Measurements from ENCODE around the gene SMPD4.

- no peak for TF ChIP-seq CTCF (IDR thresholded peaks at IDR 0.05; ENCODE audit: extremely low read depth in 1 of 2, insufficient read depth in 1 of 2, low read depth in 1 of 2, low read length in 2 of 2)
- no peak for TF ChIP-seq POLR2A (IDR thresholded peaks at IDR 0.05; ENCODE audit: low read depth, low read length)
- no peak for TF ChIP-seq JUN (IDR thresholded peaks at IDR 0.05; ENCODE audit: borderline replicate concordance, insufficient read depth, insufficient read length, low read depth)
- TF ChIP-seq EZH2 (IDR thresholded peaks at IDR 0.05; ENCODE audit: borderline replicate concordance, low read depth, low read length, severe bottlenecking) = no peak
- no peak for TF ChIP-seq POLR2AphosphoS5 (IDR thresholded peaks at IDR 0.05; ENCODE audit: insufficient read depth, low read depth, low read length)
- no peak for TF ChIP-seq GATA2 (IDR thresholded peaks at IDR 0.05; ENCODE audit: insufficient read depth, insufficient read length, low read depth, low read length)
- no peak for TF ChIP-seq MAX (IDR thresholded peaks at IDR 0.05; ENCODE audit: insufficient read depth, insufficient read length)
- no peak for TF ChIP-seq MYC (IDR thresholded peaks at IDR 0.05; ENCODE audit: low read depth, low read length)
These were observed 18.4 kb downstream of the SMPD4 start for GRCh38 chr2:130162968-130163367.
